Breast epithelium (tissue), 4 donors: ENCODE data around the gene HRH1. TPM values are rescaled to one million over a fixed set of nuclear protein-coding genes. Genes with fewer than 3 reads are reported as not detected.

Source experiments
- DNase-seq, 2 donors: peaks; one replicate each; pipeline ENCODE4 v3.0.0-alpha.2; 2019; ENCODE audit warnings: low spot score in 2 of 2
- H3K27ac ChIP-seq, 2 donors: fragments of 200-600 bp; sonication (generic) in 1 of 2; one replicate each; pipeline ENCODE4 v1.5.1; 2016 to 2019; ENCODE audit warnings: mild to moderate bottlenecking in 1 of 2
- H3K27me3 ChIP-seq, 2 donors: fragments of 200-600 bp; sonication (generic) in 1 of 2; one replicate each; pipeline versions ENCODE4 v1.5.1 to v1.6.0; 2017 to 2019; ENCODE audit warnings: control low read depth in 1 of 2, mild to moderate bottlenecking in 1 of 2
- H3K36me3 ChIP-seq: fragments of 200-600 bp; one replicate; pipeline ENCODE4 v1.5.1; 2019
- H3K4me1 ChIP-seq, 2 donors: fragments of 200-600 bp; sonication (generic); one replicate each; pipeline ENCODE4 v1.5.1; 2016 to 2019; ENCODE audit warnings: control low read depth in 1 of 2
- H3K4me3 ChIP-seq, 3 donors: fragments of 200-600 bp; sonication (generic); 1 replicate in 2 of 3; 2 replicates in 1 of 3; pipeline ENCODE4 v1.5.1; 2016 to 2019; ENCODE audit warnings: mild to moderate bottlenecking in 3 of 3, moderate library complexity in 2 of 3
- H3K9me3 ChIP-seq, 2 donors: fragments of 200-600 bp; sonication (generic) in 1 of 2; one replicate each; pipeline ENCODE4 v1.5.1; 2016 to 2019; ENCODE audit warnings: control low read depth in 1 of 2
- POLR2A ChIP-seq: fragments of 450-650 bp; IDR thresholded peaks from one replicate; pipeline ENCODE4 v1.6.1; 2016; ENCODE audit warnings: antibody characterized with exemption, mild to moderate bottlenecking, moderate library complexity
- POLR2AphosphoS5 ChIP-seq, 3 donors: sonication (generic); formaldehyde crosslinking; IDR thresholded peaks; one replicate each; pipeline ENCODE4 v1.6.1; 2017; ENCODE audit warnings: antibody characterized with exemption in 3 of 3
- intact Hi-C: fragments of 100-400 bp; cut with DNase I; formaldehyde crosslinking; loops from one replicate; pipeline ENCODE4 v1.15.1; 2023; ENCODE audit warnings: low total_unique reads
- total RNA-seq, 3 donors: library from RNA; depleted of rRNA; stranded (reverse); fragments of >200 nt; gene quantifications; one replicate each; pipeline ENCODE4 v1.1.0, GENCODE V29; 2016
- TF ChIP-seq, protein P1 (sequence below), 3 donors: fragments of 450-650 bp; IDR thresholded peaks; one replicate each; pipeline ENCODE4 v1.5.1; 2016 to 2017; ENCODE audit warnings: antibody characterized with exemption in 3 of 3, mild to moderate bottlenecking in 3 of 3, moderate library complexity in 3 of 3

HRH1 gene
- total RNA-seq, 3 donors from 2014 or later, result 3.8 to 4.2 (median 3.9) TPM

GRCh38 chr3:11197484-11197883 is 43.2 kb downstream of the HRH1 start:
- Histone ChIP-seq H3K4me1 (no peaks in the 10 kb centered on the region), H3K9me3 (no peaks in the 10 kb centered on the region), H3K27me3 (no peaks in the 10 kb centered on the region), H3K27ac (peak overlapping the region in 1 of 2 donors; percentile 52), H3K4me3 (no peak overlapping the region), H3K36me3 (no peaks in the 10 kb centered on the region)
- no peak for DNase-seq
- TF ChIP-seq POLR2AphosphoS5 (IDR thresholded peaks at IDR 0.05), result no peak
- intact Hi-C loops, result no loop called here

- H3K27me3 ChIP-seq, result no peaks in the 10 kb centered on the region
- intact Hi-C loops, result no loop called here
- H3K9me3 ChIP-seq, result no peaks in the 10 kb centered on the region
- TF ChIP-seq, protein P1, sequence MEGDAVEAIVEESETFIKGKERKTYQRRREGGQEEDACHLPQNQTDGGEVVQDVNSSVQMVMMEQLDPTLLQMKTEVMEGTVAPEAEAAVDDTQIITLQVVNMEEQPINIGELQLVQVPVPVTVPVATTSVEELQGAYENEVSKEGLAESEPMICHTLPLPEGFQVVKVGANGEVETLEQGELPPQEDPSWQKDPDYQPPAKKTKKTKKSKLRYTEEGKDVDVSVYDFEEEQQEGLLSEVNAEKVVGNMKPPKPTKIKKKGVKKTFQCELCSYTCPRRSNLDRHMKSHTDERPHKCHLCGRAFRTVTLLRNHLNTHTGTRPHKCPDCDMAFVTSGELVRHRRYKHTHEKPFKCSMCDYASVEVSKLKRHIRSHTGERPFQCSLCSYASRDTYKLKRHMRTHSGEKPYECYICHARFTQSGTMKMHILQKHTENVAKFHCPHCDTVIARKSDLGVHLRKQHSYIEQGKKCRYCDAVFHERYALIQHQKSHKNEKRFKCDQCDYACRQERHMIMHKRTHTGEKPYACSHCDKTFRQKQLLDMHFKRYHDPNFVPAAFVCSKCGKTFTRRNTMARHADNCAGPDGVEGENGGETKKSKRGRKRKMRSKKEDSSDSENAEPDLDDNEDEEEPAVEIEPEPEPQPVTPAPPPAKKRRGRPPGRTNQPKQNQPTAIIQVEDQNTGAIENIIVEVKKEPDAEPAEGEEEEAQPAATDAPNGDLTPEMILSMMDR (IDR thresholded peaks at IDR 0.05), result no peak
- TF ChIP-seq POLR2A (no peak), POLR2AphosphoS5 (IDR thresholded peaks at IDR 0.05) (no peak)
- no peaks in the 10 kb centered on the region for H3K4me1 ChIP-seq
- no peaks in the 10 kb centered on the region for H3K36me3 ChIP-seq
- peak overlapping the region in 1 of 2 donors; percentile 52 for H3K27ac ChIP-seq
- no peak for DNase-seq
- no peak overlapping the region for H3K4me3 ChIP-seq
Measured at GRCh38 chr3:11198070-11198469, 43.8 kb downstream of the HRH1 start.

- Histone ChIP-seq H3K9me3 (no peaks in the 10 kb centered on the region), H3K36me3 (no peaks in the 10 kb centered on the region), H3K4me3 (no peak overlapping the region), H3K27ac (no peak overlapping the region), H3K4me1 (no peaks in the 10 kb centered on the region), H3K27me3 (no peaks in the 10 kb centered on the region)
- intact Hi-C loops, result no loop called here
- no peak for DNase-seq
- TF ChIP-seq POLR2A (no peak), POLR2AphosphoS5 (IDR thresholded peaks at IDR 0.05) (no peak)
- TF ChIP-seq, protein P1 (IDR thresholded peaks at IDR 0.05), result no peak
Measured at GRCh38 chr3:11198495-11198894, 44.2 kb downstream of the HRH1 start.

GRCh38 chr3:11199902-11200845 is 45.9 kb downstream of the HRH1 start:
- intact Hi-C loops, result no loop called here
- no peaks in the 10 kb centered on the region for H3K36me3 ChIP-seq
- no peaks in the 10 kb centered on the region for H3K27me3 ChIP-seq
- no peaks in the 10 kb centered on the region for H3K9me3 ChIP-seq
- H3K27ac ChIP-seq, result peak overlapping the region in 1 of 2 donors; percentile 2
- no peaks in the 10 kb centered on the region for H3K4me1 ChIP-seq
- H3K4me3 ChIP-seq, result no peak overlapping the region
- TF ChIP-seq POLR2A, result no peak
- TF ChIP-seq, protein P1 (IDR thresholded peaks at IDR 0.05), result no peak
- DNase-seq, result no peak

- DNase-seq, result no peak
- H3K27ac ChIP-seq, result peak overlapping the region; percentile 12 to 15
- H3K4me3 ChIP-seq, result no peak overlapping the region
- no peaks in the 10 kb centered on the region for H3K27me3 ChIP-seq
- peak in 1 of 3 donors; percentile 60 for TF ChIP-seq POLR2AphosphoS5 (IDR thresholded peaks at IDR 0.05)
- no peak for TF ChIP-seq POLR2A
- TF ChIP-seq, protein P1 (IDR thresholded peaks at IDR 0.05), result no peak
- H3K9me3 ChIP-seq, result no peaks in the 10 kb centered on the region
- H3K4me1 ChIP-seq, result no peaks in the 10 kb centered on the region
- no peaks in the 10 kb centered on the region for H3K36me3 ChIP-seq
- intact Hi-C loops, result no loop called here
Measured at GRCh38 chr3:11201251-11202019, 47.1 kb downstream of the HRH1 start.
